IMR-90 (cell line): ENCODE data around the gene ERBB4. TPM values are rescaled to one million over a fixed set of nuclear protein-coding genes. Genes with fewer than 3 reads are reported as not detected.

ENCODE experiments used
- ATAC-seq: fragments of 200-7000 bp; cut with Tn5 transposase; 2 replicates; pipeline ENCODE4 v1.9.1; 2020; ENCODE audit warnings: low read depth, mild to moderate bottlenecking, moderate library complexity
- BruUV-seq: library from RNA; stranded (reverse); fragments of 400-500 nt; replicated peaks from 2 replicates; lab custom pipeline; 2021; lab: Mats Ljungman, UMichigan
- CTCF ChIA-PET: fragments of 300-600 bp; formaldehyde crosslinking; extraction: SDS; loops from one replicate; lab custom pipeline; 2021; ENCODE audit warnings: antibody characterized with exemption; lab: Yijun Ruan, JAX
- POLR2A ChIA-PET: fragments of 300-600 bp; sonication (Branson Sonifier 250); formaldehyde crosslinking; loops from one replicate; lab custom pipeline; 2022; ENCODE audit warnings: antibody characterized with exemption; ENCODE audit not compliant: unreplicated experiment; lab: Charles Lee
- DNase-seq: peaks from one replicate; pipeline ENCODE4 v3.0.0; 2013
- H2AFZ ChIP-seq: replicated peaks from 2 replicates; pipeline ENCODE3; 2013; ENCODE audit warnings: low read length, mild to moderate bottlenecking; ENCODE audit not compliant: poor library complexity
- H2AK5ac ChIP-seq: 2 replicates; pipeline ENCODE4 v1.6.1; 2013; ENCODE audit warnings: low read depth, low read length, inconsistent platforms
- H2AK9ac ChIP-seq: replicated peaks from 2 replicates; pipeline ENCODE3; 2013; ENCODE audit warnings: mild to moderate bottlenecking, low read depth, low read length, moderate library complexity; ENCODE audit not compliant: poor library complexity
- H2BK120ac ChIP-seq: 2 replicates; pipeline ENCODE4 v1.6.1; 2013; ENCODE audit warnings: low read depth, low read length, inconsistent platforms
- H2BK15ac ChIP-seq: 3 replicates; pipeline ENCODE4 v1.6.1; 2013; ENCODE audit warnings: low read depth, low read length, inconsistent platforms
- H2BK20ac ChIP-seq: 2 replicates; pipeline ENCODE4 v1.6.1; 2013; ENCODE audit warnings: low read depth, mild to moderate bottlenecking, inconsistent platforms, low read length, moderate library complexity
- H2BK5ac ChIP-seq: 2 replicates; pipeline ENCODE4 v1.6.1; 2013; ENCODE audit warnings: mild to moderate bottlenecking, low read depth, low read length, inconsistent platforms; ENCODE audit not compliant: poor library complexity, severe bottlenecking
- H3K14ac ChIP-seq: replicated peaks from 2 replicates; pipeline ENCODE4 v1.6.1; 2013; ENCODE audit warnings: low read depth, low read length, inconsistent platforms
- H3K18ac ChIP-seq: 2 replicates; pipeline ENCODE4 v1.6.1; 2013; ENCODE audit warnings: low read depth, low read length, control low read depth
- H3K23ac ChIP-seq: 2 replicates; pipeline ENCODE4 v1.6.1; 2013; ENCODE audit warnings: low read depth, low read length, inconsistent platforms
- H3K27ac ChIP-seq: 2 replicates; pipeline ENCODE4 v1.5.1; 2013; ENCODE audit warnings: mild to moderate bottlenecking, control low read depth, low read length; ENCODE audit not compliant: insufficient read depth
- H3K27me3 ChIP-seq: 2 replicates; pipeline ENCODE4 v1.6.1; 2013; ENCODE audit warnings: low read length; ENCODE audit not compliant: control insufficient read depth, insufficient read depth
- H3K36me3 ChIP-seq: 2 replicates; pipeline ENCODE4 v1.6.1; 2013; ENCODE audit warnings: low read length, mixed read lengths; ENCODE audit not compliant: control insufficient read depth, insufficient read depth
- H3K4ac ChIP-seq: 2 replicates; pipeline ENCODE4 v1.6.1; 2013; ENCODE audit warnings: low read depth, low read length, inconsistent platforms
- H3K4me1 ChIP-seq: 2 replicates; pipeline ENCODE4 v1.6.1; 2013; ENCODE audit warnings: low read length, mixed read lengths; ENCODE audit not compliant: control insufficient read depth, insufficient read depth
- H3K4me2 ChIP-seq: 2 replicates; pipeline ENCODE4 v1.6.1; 2013; ENCODE audit warnings: low read depth, mild to moderate bottlenecking, control low read depth, low read length, moderate library complexity
- H3K4me3 ChIP-seq: 2 replicates; pipeline ENCODE4 v1.5.1; 2013; ENCODE audit warnings: low read depth, mild to moderate bottlenecking, control low read depth, low read length, moderate library complexity; ENCODE audit not compliant: insufficient read depth
- H3K56ac ChIP-seq: 2 replicates; pipeline ENCODE4 v1.6.1; 2013; ENCODE audit warnings: low read length, inconsistent platforms; ENCODE audit not compliant: insufficient read depth; ENCODE audit errors: extremely low read depth
- H3K79me1 ChIP-seq, 2 experiments: 2 replicates each; pipeline ENCODE4 v1.6.1; 2013; ENCODE audit warnings: low read length in 2 of 2, inconsistent platforms in 1 of 2, low read depth in 1 of 2
- H3K9ac ChIP-seq: 2 replicates; pipeline ENCODE4 v1.6.1; 2013; ENCODE audit warnings: low read depth, low read length, control low read depth
- H3K9me1 ChIP-seq: 2 replicates; pipeline ENCODE4 v1.6.1; 2013; ENCODE audit warnings: low read length, inconsistent platforms; ENCODE audit not compliant: insufficient read depth
- H3K9me3 ChIP-seq: 2 replicates; pipeline ENCODE4 v1.6.1; 2013; ENCODE audit warnings: low read length; ENCODE audit not compliant: control insufficient read depth, insufficient read depth
- H4K20me1 ChIP-seq: 2 replicates; pipeline ENCODE4 v1.6.1; 2013; ENCODE audit warnings: low read length, inconsistent platforms; ENCODE audit not compliant: insufficient read depth
- H4K5ac ChIP-seq: 2 replicates; pipeline ENCODE4 v1.6.1; 2013; ENCODE audit warnings: mild to moderate bottlenecking, low read depth, low read length, control low read depth
- H4K8ac ChIP-seq, 2 experiments: 2 replicates each; pipeline ENCODE4 v1.6.1; 2013; ENCODE audit warnings: low read depth in 2 of 2, low read length in 2 of 2, control low read depth in 1 of 2, inconsistent platforms in 1 of 2
- H4K91ac ChIP-seq: 2 replicates; pipeline ENCODE4 v1.6.1; 2013; ENCODE audit warnings: low read depth, low read length, inconsistent platforms; ENCODE audit not compliant: insufficient read depth
- BHLHE40 ChIP-seq: fragments of 150-350 bp; IDR thresholded peaks from 2 replicates; pipeline ENCODE4 v1.6.1; 2016; ENCODE audit warnings: mild to moderate bottlenecking, low read depth, low read length
- CEBPB ChIP-seq: IDR thresholded peaks from 2 replicates; pipeline ENCODE4 v1.6.1; 2012; ENCODE audit warnings: low read depth, low read length, improper control_type of control experiment
- CHD1 ChIP-seq: IDR thresholded peaks from 2 replicates; pipeline ENCODE4 v1.6.1; 2012; ENCODE audit warnings: low read depth, low read length, improper control_type of control experiment
- FOS ChIP-seq: fragments of 150-350 bp; IDR thresholded peaks from 2 replicates; pipeline ENCODE4 v1.6.1; 2016; ENCODE audit warnings: low read depth, low read length
- MAFK ChIP-seq: IDR thresholded peaks from 2 replicates; pipeline ENCODE4 v1.6.1; 2012; ENCODE audit warnings: low read depth, low read length, improper control_type of control experiment
- MAZ ChIP-seq: IDR thresholded peaks from 2 replicates; pipeline ENCODE4 v1.6.1; 2012; ENCODE audit warnings: low read depth, mild to moderate bottlenecking, low read length, improper control_type of control experiment, moderate library complexity, borderline replicate concordance
- MXI1 ChIP-seq: IDR thresholded peaks from 2 replicates; pipeline ENCODE4 v1.6.1; 2012; ENCODE audit warnings: low read depth, mild to moderate bottlenecking, low read length, moderate library complexity, borderline replicate concordance
- NFE2L2 ChIP-seq: fragments of 150-350 bp; IDR thresholded peaks from 2 replicates; pipeline ENCODE4 v1.6.1; 2016; ENCODE audit warnings: low read depth, mild to moderate bottlenecking, low read length
- POLR2A ChIP-seq: IDR thresholded peaks from 2 replicates; pipeline ENCODE4 v1.6.1; 2012; ENCODE audit warnings: mild to moderate bottlenecking, low read depth, low read length
- RAD21 ChIP-seq: IDR thresholded peaks from 2 replicates; pipeline ENCODE4 v1.6.1; 2012; ENCODE audit warnings: low read length, improper control_type of control experiment
- RFX5 ChIP-seq: IDR thresholded peaks from 2 replicates; pipeline ENCODE4 v1.8.0; 2012; ENCODE audit warnings: low read depth, mild to moderate bottlenecking, low read length, moderate library complexity
- SMC3 ChIP-seq: fragments of 150-350 bp; IDR thresholded peaks from 2 replicates; pipeline ENCODE4 v1.6.1; 2016; ENCODE audit warnings: low read depth, mild to moderate bottlenecking, antibody characterized with exemption, low read length, moderate library complexity
- WGBS, 2 experiments: methylation state at CpG; one replicate each; pipeline versions ENCODE4 v1.1.5 to v1.1.7; 2013; ENCODE audit warnings: missing lambda C conversion rate in 2 of 2; ENCODE audit not compliant: insufficient read length in 1 of 2; ENCODE audit errors: extremely low coverage in 2 of 2; 5-methylcytosine and 5-hydroxymethylcytosine counted together
- dilution Hi-C: fragments of 300-500 bp; cut with HindIII; formaldehyde crosslinking; loops from one replicate; pipeline ENCODE4 v1.14.3; 2018; ENCODE audit warnings: low sequenced_read_pairs; ENCODE audit not compliant: unreplicated experiment
- in situ Hi-C: fragments of 300-500 bp; cut with MboI; formaldehyde crosslinking; loops from 3 replicates; pipeline ENCODE4 v1.14.3; 2019; ENCODE audit warnings: low sequenced_read_pairs, inconsistent platforms, mixed read lengths
- intact Hi-C: fragments of 100-400 bp; cut with micrococcal nuclease; formaldehyde crosslinking; loops from 2 replicates; pipeline ENCODE4 v1.10.0; 2022
- polyA plus RNA-seq, 3 experiments: library from polyadenylated mRNA; depleted of rRNA; stranded (reverse); fragments of >200 nt; gene quantifications; 2 replicates each; pipeline ENCODE4 v1.2.3, GENCODE V29; 2012; ENCODE audit warnings: low replicate concordance in 1 of 3
- total RNA-seq: library from RNA; depleted of rRNA; stranded (reverse); fragments of >200 nt; gene quantifications from 2 replicates; pipeline ENCODE4 v1.2.3, GENCODE V29; 2012
- TF ChIP-seq, protein P1 (sequence below): fragments of 150-350 bp; IDR thresholded peaks from 2 replicates; pipeline ENCODE4 v1.6.1; 2016; ENCODE audit warnings: low read depth, mild to moderate bottlenecking, low read length, moderate library complexity, borderline replicate concordance
- TF ChIP-seq, protein P2 (sequence below): fragments of 150-350 bp; IDR thresholded peaks from 2 replicates; pipeline ENCODE4 v1.6.1; 2017; ENCODE audit warnings: mild to moderate bottlenecking, antibody characterized with exemption, low read length, low read depth
- TF ChIP-seq, protein P3 (sequence below): conservative IDR thresholded peaks from 2 replicates; pipeline ENCODE4 v1.5.1; 2012; ENCODE audit warnings: mild to moderate bottlenecking, low read depth, low read length, improper control_type of control experiment

ERBB4 gene
- total and polyA plus RNA-seq, 2 of the 4 experiments (the other 2 are of a cell fraction) = not detected

DNA sequence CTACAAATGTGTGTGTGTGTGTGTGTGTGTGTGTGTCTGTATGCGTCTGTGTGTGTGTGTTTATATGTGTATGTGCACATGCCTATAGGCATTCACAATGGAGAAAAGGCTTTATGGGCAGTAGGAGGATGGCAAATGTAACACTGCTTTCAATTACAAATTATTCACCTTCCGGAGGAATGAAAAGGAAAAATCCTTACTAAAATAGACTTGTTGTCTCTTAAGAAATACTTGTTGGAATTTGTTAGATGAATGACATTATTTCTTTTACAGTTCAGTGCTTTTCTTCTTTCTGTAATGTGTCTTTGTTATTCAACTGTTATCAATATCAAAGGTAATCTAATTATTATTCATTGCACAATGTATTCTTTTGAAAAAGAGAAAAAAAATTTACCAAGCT, 874.3 kb downstream of the ERBB4 start:
- H3K14ac ChIP-seq = no peak overlapping the region
- no peak overlapping the region for H2BK120ac ChIP-seq
- H3K23ac ChIP-seq = no peak overlapping the region
- intact Hi-C loops (no loop called here), dilution Hi-C loops (no loop called here), in situ Hi-C loops (no loop called here)
- ChIA-PET CTCF (no interaction called here), POLR2A (no interaction called here)
- 0 out of 2 replicates have a peak, but pooled peaks cover 3% of the 10 kb centered on the region for H3K9me3 ChIP-seq
- H3K9me1 ChIP-seq = no peaks in the 10 kb centered on the region
- H3K27ac ChIP-seq = no peak overlapping the region
- no peaks in the 10 kb centered on the region for H4K20me1 ChIP-seq
- no peak overlapping the region for H3K4me2 ChIP-seq
- no peaks in the 10 kb centered on the region for H3K36me3 ChIP-seq
- H3K4me3 ChIP-seq = no peak overlapping the region
- WGBS, 2 experiments = no CpG with 5 or more reads among the region's 2 CpGs
- no peak for ATAC-seq
- H3K56ac ChIP-seq = no peak overlapping the region
- no peak overlapping the region for H2AK9ac ChIP-seq
- H2BK20ac ChIP-seq = no peak overlapping the region
- H3K27me3 ChIP-seq = no peaks in the 10 kb centered on the region
- no peaks in the 10 kb centered on the region for H3K79me1 ChIP-seq
- H4K5ac ChIP-seq = no peak overlapping the region
- no peak for DNase-seq
- no peaks in the 10 kb centered on the region for H3K4me1 ChIP-seq
- no peak overlapping the region for H2AK5ac ChIP-seq
- H2BK5ac ChIP-seq = no peak overlapping the region
- no peak overlapping the region for H4K91ac ChIP-seq
- H3K18ac ChIP-seq = no peak overlapping the region
- no peak overlapping the region for H2AFZ ChIP-seq
- H4K8ac ChIP-seq = no peak overlapping the region
- TF ChIP-seq MAZ (no peak), NFE2L2 (no peak), POLR2A (no peak), MAFK (no peak), MXI1 (no peak), FOS (no peak), CEBPB (no peak), SMC3 (no peak), RAD21 (no peak), CHD1 (no peak), BHLHE40 (no peak), RFX5 (no peak)
- TF ChIP-seq, protein P1, sequence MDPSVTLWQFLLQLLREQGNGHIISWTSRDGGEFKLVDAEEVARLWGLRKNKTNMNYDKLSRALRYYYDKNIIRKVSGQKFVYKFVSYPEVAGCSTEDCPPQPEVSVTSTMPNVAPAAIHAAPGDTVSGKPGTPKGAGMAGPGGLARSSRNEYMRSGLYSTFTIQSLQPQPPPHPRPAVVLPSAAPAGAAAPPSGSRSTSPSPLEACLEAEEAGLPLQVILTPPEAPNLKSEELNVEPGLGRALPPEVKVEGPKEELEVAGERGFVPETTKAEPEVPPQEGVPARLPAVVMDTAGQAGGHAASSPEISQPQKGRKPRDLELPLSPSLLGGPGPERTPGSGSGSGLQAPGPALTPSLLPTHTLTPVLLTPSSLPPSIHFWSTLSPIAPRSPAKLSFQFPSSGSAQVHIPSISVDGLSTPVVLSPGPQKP = no peak
- TF ChIP-seq, protein P2, sequence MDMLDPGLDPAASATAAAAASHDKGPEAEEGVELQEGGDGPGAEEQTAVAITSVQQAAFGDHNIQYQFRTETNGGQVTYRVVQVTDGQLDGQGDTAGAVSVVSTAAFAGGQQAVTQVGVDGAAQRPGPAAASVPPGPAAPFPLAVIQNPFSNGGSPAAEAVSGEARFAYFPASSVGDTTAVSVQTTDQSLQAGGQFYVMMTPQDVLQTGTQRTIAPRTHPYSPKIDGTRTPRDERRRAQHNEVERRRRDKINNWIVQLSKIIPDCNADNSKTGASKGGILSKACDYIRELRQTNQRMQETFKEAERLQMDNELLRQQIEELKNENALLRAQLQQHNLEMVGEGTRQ = no peak
- TF ChIP-seq, protein P3, sequence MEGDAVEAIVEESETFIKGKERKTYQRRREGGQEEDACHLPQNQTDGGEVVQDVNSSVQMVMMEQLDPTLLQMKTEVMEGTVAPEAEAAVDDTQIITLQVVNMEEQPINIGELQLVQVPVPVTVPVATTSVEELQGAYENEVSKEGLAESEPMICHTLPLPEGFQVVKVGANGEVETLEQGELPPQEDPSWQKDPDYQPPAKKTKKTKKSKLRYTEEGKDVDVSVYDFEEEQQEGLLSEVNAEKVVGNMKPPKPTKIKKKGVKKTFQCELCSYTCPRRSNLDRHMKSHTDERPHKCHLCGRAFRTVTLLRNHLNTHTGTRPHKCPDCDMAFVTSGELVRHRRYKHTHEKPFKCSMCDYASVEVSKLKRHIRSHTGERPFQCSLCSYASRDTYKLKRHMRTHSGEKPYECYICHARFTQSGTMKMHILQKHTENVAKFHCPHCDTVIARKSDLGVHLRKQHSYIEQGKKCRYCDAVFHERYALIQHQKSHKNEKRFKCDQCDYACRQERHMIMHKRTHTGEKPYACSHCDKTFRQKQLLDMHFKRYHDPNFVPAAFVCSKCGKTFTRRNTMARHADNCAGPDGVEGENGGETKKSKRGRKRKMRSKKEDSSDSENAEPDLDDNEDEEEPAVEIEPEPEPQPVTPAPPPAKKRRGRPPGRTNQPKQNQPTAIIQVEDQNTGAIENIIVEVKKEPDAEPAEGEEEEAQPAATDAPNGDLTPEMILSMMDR = no peak
- BruUV-seq = no TSS peak
- no peak overlapping the region for H3K9ac ChIP-seq
- no peak overlapping the region for H2BK15ac ChIP-seq
- no peak overlapping the region for H3K4ac ChIP-seq
